Uterus (tissue), 4 donors: Measurements from ENCODE around the gene RHOH. TPM values are rescaled to one million over a fixed set of nuclear protein-coding genes. Genes with fewer than 3 reads are reported as not detected.

Experiments used
- DNase-seq, 2 donors: peaks; one replicate each; pipeline ENCODE4 v3.0.0-alpha.2; 2019 to 2020
- H3K27ac ChIP-seq, 2 donors: fragments of 200-600 bp; sonication (generic); 1 replicate in 1 of 2; 2 replicates in 1 of 2; pipeline ENCODE4 v1.5.1; 2016 to 2018
- H3K27me3 ChIP-seq, 2 donors: fragments of 200-600 bp; sonication (generic); one replicate each; pipeline ENCODE4 v1.5.1; 2018 to 2019; ENCODE audit warnings: control low read depth in 1 of 2
- H3K36me3 ChIP-seq, 2 donors: fragments of 200-600 bp; sonication (generic); one replicate each; pipeline ENCODE4 v1.5.1; 2019; ENCODE audit warnings: control low read depth in 1 of 2
- H3K4me1 ChIP-seq, 2 donors: fragments of 200-600 bp; sonication (generic); one replicate each; pipeline ENCODE4 v1.5.1; 2018 to 2019; ENCODE audit warnings: control low read depth in 1 of 2
- H3K4me3 ChIP-seq, 2 donors: fragments of 200-600 bp; sonication (generic); 1 replicate in 1 of 2; 2 replicates in 1 of 2; pipeline ENCODE4 v1.5.1; 2018 to 2019; ENCODE audit warnings: mild to moderate bottlenecking in 1 of 2
- H3K9me3 ChIP-seq, 2 donors: fragments of 200-600 bp; sonication (generic); one replicate each; pipeline ENCODE4 v1.5.1; 2019; ENCODE audit warnings: control low read depth in 1 of 2
- CTCF ChIP-seq, 4 experiments: fragments of 200-600 bp in 2 of 4; fragments of 450-650 bp in 2 of 4; sonication (generic) in 2 of 4; IDR thresholded peaks; one replicate each; pipeline ENCODE4 v1.5.1; 2016 to 2019; ENCODE audit warnings: antibody characterized with exemption in 4 of 4, mild to moderate bottlenecking in 2 of 4, moderate library complexity in 1 of 4
- POLR2A ChIP-seq, 2 donors: fragments of 450-650 bp; IDR thresholded peaks; one replicate each; pipeline ENCODE4 v1.6.1; 2016; ENCODE audit warnings: antibody characterized with exemption in 2 of 2, mild to moderate bottlenecking in 1 of 2, moderate library complexity in 1 of 2
- intact Hi-C: fragments of 100-400 bp; cut with DNase I; formaldehyde crosslinking; loops from one replicate; pipeline ENCODE4 v1.15.1; 2023; ENCODE audit warnings: low total_unique reads
- total RNA-seq, 4 donors: library from RNA; depleted of rRNA in 3 of 4; stranded (reverse); fragments of >200 nt in 3 of 4; gene quantifications; one replicate each; pipeline versions ENCODE4 v1.1.0 to v1.2.4, GENCODE V29; 2014 to 2023
- donor health status: DM: yes; HTN: yes; CAD: no.

RHOH gene
- total RNA-seq, 4 donors from 2014 or later: 1.5 to 37.1 (median 3.0) TPM

GRCh38 chr4:40199999-40200874 lies 3.4 kb downstream of the RHOH start:
- intact Hi-C loops: no loop called here
- H3K27me3 ChIP-seq: no peaks in the 10 kb centered on the region
- H3K4me1 ChIP-seq: no peaks in the 10 kb centered on the region
- no peaks in the 10 kb centered on the region for H3K36me3 ChIP-seq
- TF ChIP-seq CTCF (IDR thresholded peaks at IDR 0.05) (no peak), POLR2A (IDR thresholded peaks at IDR 0.05) (no peak)
- H3K9me3 ChIP-seq: no peaks in the 10 kb centered on the region
- H3K4me3 ChIP-seq: no peak overlapping the region
- H3K27ac ChIP-seq: peak overlapping the region; percentile 7 to 78
- DNase-seq: peak in 1 of 2 donors; percentile 28

- Histone ChIP-seq H3K4me1 (no peaks in the 10 kb centered on the region), H3K36me3 (no peaks in the 10 kb centered on the region), H3K4me3 (no peak overlapping the region), H3K9me3 (no peaks in the 10 kb centered on the region), H3K27ac (peak overlapping the region; percentile 7 to 78), H3K27me3 (no peaks in the 10 kb centered on the region)
- DNase-seq: no peak
- intact Hi-C loops: no loop called here
- TF ChIP-seq CTCF (IDR thresholded peaks at IDR 0.05) (no peak), POLR2A (IDR thresholded peaks at IDR 0.05) (no peak)
Observed at GRCh38 chr4:40200875-40201801, 4.3 kb downstream of the RHOH start.

- TF ChIP-seq POLR2A (IDR thresholded peaks at IDR 0.05) (no peak), CTCF (IDR thresholded peaks at IDR 0.05) (no peak)
- no peak overlapping the region for H3K4me3 ChIP-seq
- intact Hi-C loops: no loop called here
Observed at GRCh38 chr4:40201898-40202297, 5.1 kb downstream of the RHOH start.

GRCh38 chr4:40202474-40202873 lies 5.6 kb downstream of the RHOH start:
- no peaks in the 10 kb centered on the region for H3K27me3 ChIP-seq
- H3K27ac ChIP-seq: no peak overlapping the region
- no peaks in the 10 kb centered on the region for H3K9me3 ChIP-seq
- no peak overlapping the region for H3K4me3 ChIP-seq
- intact Hi-C loops: no loop called here
- H3K36me3 ChIP-seq: no peaks in the 10 kb centered on the region
- no peak for DNase-seq
- H3K4me1 ChIP-seq: no peaks in the 10 kb centered on the region
- TF ChIP-seq CTCF (IDR thresholded peaks at IDR 0.05) (no peak), POLR2A (IDR thresholded peaks at IDR 0.05) (no peak)

More at GRCh38 chr4:40201898-40202297, 5.1 kb downstream of the RHOH start:
- no peaks in the 10 kb centered on the region for H3K4me1 ChIP-seq
- no peaks in the 10 kb centered on the region for H3K36me3 ChIP-seq
- no peaks in the 10 kb centered on the region for H3K27me3 ChIP-seq
- H3K9me3 ChIP-seq: no peaks in the 10 kb centered on the region
- no peak for DNase-seq
- peak overlapping the region in 1 of 2 donors; percentile 78 for H3K27ac ChIP-seq
